ENCODE measurements around the gene TPP1.

GRCh38 chr11:6636480-6636879 lies 17.3 kb upstream of the TPP1 start:
- TF ChIP-seq CTCF (conservative IDR thresholded peaks at IDR 0.05; ENCODE audit: low read length) = no peak
- TF ChIP-seq EZH2phosphoT487 (IDR thresholded peaks at IDR 0.05; ENCODE audit: borderline replicate concordance) = no peak

Data from Loucy (cell line).